ENCODE data around the gene OR2M3. TPM values are rescaled to one million over a fixed set of nuclear protein-coding genes. Genes with fewer than 3 reads are reported as not detected.

Gene OR2M3
- polyA plus RNA-seq, 3 donors = 0.04 to 0.06 TPM; not detected in 1

Other genes with a start within 250 kb of the OR2M3 start
- not detected for gene OR2L8, start 248.4 kb upstream of the OR2M3 start, polyA plus RNA-seq (ENCODE audit: insufficient read length in 3 of 3)
- not detected for gene OR2AK2, start 232.0 kb upstream of the OR2M3 start, polyA plus RNA-seq (ENCODE audit: insufficient read length in 3 of 3)
- gene OR2L5, start 183.6 kb upstream of the OR2M3 start, polyA plus RNA-seq (ENCODE audit: insufficient read length in 3 of 3) = not detected
- gene OR2L2, start 167.2 kb upstream of the OR2M3 start, polyA plus RNA-seq (ENCODE audit: insufficient read length in 3 of 3) = under 1 TPM; 0.04 to 0.14 (median 0.06) TPM
- gene OR2L3, start 150.4 kb upstream of the OR2M3 start, polyA plus RNA-seq (ENCODE audit: insufficient read length in 3 of 3) = not detected
- gene OR2L13, start 102.1 kb upstream of the OR2M3 start, polyA plus RNA-seq (ENCODE audit: insufficient read length in 3 of 3) = not detected
- gene OR2M5, start 52.1 kb upstream of the OR2M3 start, polyA plus RNA-seq (ENCODE audit: insufficient read length in 3 of 3) = not detected
- not detected for gene OR2M2, start 22.4 kb upstream of the OR2M3 start, polyA plus RNA-seq (ENCODE audit: insufficient read length in 3 of 3)
- gene OR2M4, start 34.2 kb downstream of the OR2M3 start, polyA plus RNA-seq (ENCODE audit: insufficient read length in 3 of 3) = under 1 TPM in 2 of 3 donors, not detected in 1; 0.03 to 0.08 TPM
- gene OR2T33, start 80.7 kb downstream of the OR2M3 start, polyA plus RNA-seq (ENCODE audit: insufficient read length in 3 of 3) = not detected
- gene OR2T12, start 106.2 kb downstream of the OR2M3 start, polyA plus RNA-seq (ENCODE audit: insufficient read length in 3 of 3) = under 1 TPM in 2 of 3 donors, not detected in 1; 0.03 to 0.05 TPM
- gene OR2M7, start 127.3 kb downstream of the OR2M3 start, polyA plus RNA-seq (ENCODE audit: insufficient read length in 3 of 3) = not detected
- gene OR14C36, start 151.5 kb downstream of the OR2M3 start, polyA plus RNA-seq (ENCODE audit: insufficient read length in 3 of 3) = not detected
- not detected for gene OR2T4, start 164.4 kb downstream of the OR2M3 start, polyA plus RNA-seq (ENCODE audit: insufficient read length in 3 of 3)
- under 1 TPM in 1 of 3 donors, not detected in 2; 0.06 TPM for gene OR2T6, start 178.5 kb downstream of the OR2M3 start, polyA plus RNA-seq (ENCODE audit: insufficient read length in 3 of 3)
- gene OR2T1, start 205.8 kb downstream of the OR2M3 start, polyA plus RNA-seq (ENCODE audit: insufficient read length in 3 of 3) = not detected
- gene OR2T2, start 248.4 kb downstream of the OR2M3 start, polyA plus RNA-seq (ENCODE audit: insufficient read length in 3 of 3) = under 1 TPM in 1 of 3 donors, not detected in 2; 0.06 TPM

Measured in renal cortex interstitium (tissue), 3 donors.